ENCODE results near the gene ARHGEF10L.
"Not testable (repeated sequence)": the region's sequence is repeated elsewhere in the genome, so short reads cannot be mapped to it uniquely, and the experiment has no call there.

ARHGEF10L gene

DNA sequence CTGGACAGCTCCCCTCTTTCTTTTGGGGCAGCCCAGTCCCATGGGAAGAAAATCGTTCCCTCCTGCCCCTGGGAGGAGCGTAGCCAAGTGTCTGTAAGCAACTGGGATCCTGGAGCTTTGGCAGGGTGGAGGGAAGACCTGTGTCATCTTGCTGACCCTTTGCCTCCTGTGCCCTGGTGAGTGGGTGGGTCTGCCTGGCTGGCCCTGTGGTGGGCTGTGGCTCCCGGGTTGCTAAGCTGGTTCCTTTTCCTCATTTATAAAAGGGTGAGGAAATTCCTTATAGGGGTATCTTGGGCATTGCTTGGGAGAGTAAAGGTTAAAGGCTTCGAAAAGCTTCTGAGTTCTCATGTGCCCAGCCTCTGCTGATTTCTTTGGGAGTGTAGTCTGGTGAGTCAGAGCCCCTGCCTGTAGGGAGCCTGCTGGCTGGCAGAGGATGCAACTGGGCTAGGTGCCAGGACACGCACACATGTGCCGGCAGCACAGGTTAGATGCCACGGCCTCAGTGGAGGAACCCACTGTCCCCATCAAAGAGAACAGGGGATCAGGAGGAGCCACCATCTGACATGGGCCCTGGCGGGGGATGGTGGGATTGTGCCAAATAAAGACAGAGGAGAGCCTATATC, 85.2 kb downstream of the ARHGEF10L start:
- peak; percentile 39 for DNase-seq (ENCODE audit: low read depth)
- peak overlapping the region; percentile 8 for H3K9ac ChIP-seq (ENCODE audit: low read length)
- no peaks in the 10 kb centered on the region for H3K9me3 ChIP-seq (ENCODE audit: control insufficient read depth, low read length)
- H3K36me3 ChIP-seq (ENCODE audit: control insufficient read depth, insufficient read depth, low read length, severe bottlenecking), result peaks cover 41% of the 10 kb centered on the region
- no peaks in the 10 kb centered on the region for H3K27me3 ChIP-seq (replicated peaks; ENCODE audit: control insufficient read depth, insufficient read depth, low read length)
- H3K4me3 ChIP-seq (ENCODE audit: low read length), result no peak overlapping the region
- H3K4me1 ChIP-seq (ENCODE audit: control insufficient read depth, insufficient read depth, low read length), result peaks cover 22% of the 10 kb centered on the region

DNA sequence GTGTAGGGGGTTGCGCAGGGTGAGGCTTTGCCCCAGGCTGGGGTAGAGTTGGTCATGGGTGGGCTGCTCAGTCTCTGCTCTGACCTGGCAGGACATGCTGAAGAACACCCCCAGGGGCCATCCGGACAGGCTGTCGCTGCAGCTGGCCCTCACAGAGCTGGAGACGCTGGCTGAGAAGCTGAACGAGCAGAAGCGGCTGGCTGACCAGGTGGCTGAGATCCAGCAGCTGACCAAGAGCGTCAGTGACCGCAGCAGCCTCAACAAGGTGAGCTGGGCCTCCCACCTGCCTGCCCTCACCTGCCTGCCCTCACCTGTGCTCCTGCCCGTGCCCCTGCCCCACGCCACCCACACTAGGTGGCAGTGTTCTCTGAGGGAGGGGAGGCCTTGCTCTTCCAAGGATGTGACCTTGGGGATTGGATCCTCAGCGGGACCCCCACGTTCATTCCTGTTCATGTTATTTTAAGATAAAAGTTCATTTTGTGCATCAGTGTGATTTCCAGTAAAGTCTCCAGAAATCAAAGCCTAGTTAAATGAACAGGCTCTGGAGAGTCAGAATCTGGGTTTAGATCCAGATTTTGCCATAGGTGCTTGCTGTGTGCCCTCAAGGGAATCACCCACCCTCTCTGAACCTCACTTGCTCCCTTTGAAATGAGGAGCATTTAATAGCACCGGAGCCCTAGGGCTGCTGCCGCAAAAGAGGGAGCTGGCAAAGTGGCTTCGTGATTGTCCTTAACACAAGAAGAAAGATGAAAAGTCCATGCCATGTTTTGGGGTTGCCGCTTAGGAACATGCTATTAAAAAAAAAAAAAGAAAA, 87.9 kb downstream of the ARHGEF10L start:
- H3K4me1 ChIP-seq (ENCODE audit: control insufficient read depth, insufficient read depth, low read length), result peaks cover 49% of the 10 kb centered on the region
- H3K9ac ChIP-seq (ENCODE audit: low read length), result no peak overlapping the region
- H3K4me3 ChIP-seq (ENCODE audit: low read length), result no peak overlapping the region
- peaks cover 37% of the 10 kb centered on the region for H3K36me3 ChIP-seq (ENCODE audit: control insufficient read depth, insufficient read depth, low read length, severe bottlenecking)
- no peaks in the 10 kb centered on the region for H3K9me3 ChIP-seq (ENCODE audit: control insufficient read depth, low read length)
- DNase-seq (ENCODE audit: low read depth), result no peak
- H3K27me3 ChIP-seq (replicated peaks; ENCODE audit: control insufficient read depth, insufficient read depth, low read length), result no peaks in the 10 kb centered on the region

GRCh38 chr1:17629046-17629445, 89.5 kb downstream of the ARHGEF10L start:
- not testable (repeated sequence) for H3K4me3 ChIP-seq (ENCODE audit: low read length); H3K9ac ChIP-seq (ENCODE audit: low read length); DNase-seq (ENCODE audit: low read depth); H3K9me3 ChIP-seq (ENCODE audit: control insufficient read depth, low read length); H3K27me3 ChIP-seq (replicated peaks; ENCODE audit: control insufficient read depth, insufficient read depth, low read length)
- peaks cover 61% of the 10 kb centered on the region for H3K4me1 ChIP-seq (ENCODE audit: control insufficient read depth, insufficient read depth, low read length)
- H3K36me3 ChIP-seq (ENCODE audit: control insufficient read depth, insufficient read depth, low read length, severe bottlenecking), result peaks cover 26% of the 10 kb centered on the region

GRCh38 chr1:17629460-17629859, 90.0 kb downstream of the ARHGEF10L start:
- Histone ChIP-seq H3K9ac (ENCODE audit: low read length) (no peak overlapping the region), H3K4me1 (ENCODE audit: control insufficient read depth, insufficient read depth, low read length) (peaks cover 58% of the 10 kb centered on the region), H3K36me3 (ENCODE audit: control insufficient read depth, insufficient read depth, low read length, severe bottlenecking) (peaks cover 26% of the 10 kb centered on the region), H3K27me3 (replicated peaks; ENCODE audit: control insufficient read depth, insufficient read depth, low read length) (no peaks in the 10 kb centered on the region), H3K9me3 (ENCODE audit: control insufficient read depth, low read length) (no peaks in the 10 kb centered on the region), H3K4me3 (ENCODE audit: low read length) (no peak overlapping the region)
- no peak for DNase-seq (ENCODE audit: low read depth)

DNA sequence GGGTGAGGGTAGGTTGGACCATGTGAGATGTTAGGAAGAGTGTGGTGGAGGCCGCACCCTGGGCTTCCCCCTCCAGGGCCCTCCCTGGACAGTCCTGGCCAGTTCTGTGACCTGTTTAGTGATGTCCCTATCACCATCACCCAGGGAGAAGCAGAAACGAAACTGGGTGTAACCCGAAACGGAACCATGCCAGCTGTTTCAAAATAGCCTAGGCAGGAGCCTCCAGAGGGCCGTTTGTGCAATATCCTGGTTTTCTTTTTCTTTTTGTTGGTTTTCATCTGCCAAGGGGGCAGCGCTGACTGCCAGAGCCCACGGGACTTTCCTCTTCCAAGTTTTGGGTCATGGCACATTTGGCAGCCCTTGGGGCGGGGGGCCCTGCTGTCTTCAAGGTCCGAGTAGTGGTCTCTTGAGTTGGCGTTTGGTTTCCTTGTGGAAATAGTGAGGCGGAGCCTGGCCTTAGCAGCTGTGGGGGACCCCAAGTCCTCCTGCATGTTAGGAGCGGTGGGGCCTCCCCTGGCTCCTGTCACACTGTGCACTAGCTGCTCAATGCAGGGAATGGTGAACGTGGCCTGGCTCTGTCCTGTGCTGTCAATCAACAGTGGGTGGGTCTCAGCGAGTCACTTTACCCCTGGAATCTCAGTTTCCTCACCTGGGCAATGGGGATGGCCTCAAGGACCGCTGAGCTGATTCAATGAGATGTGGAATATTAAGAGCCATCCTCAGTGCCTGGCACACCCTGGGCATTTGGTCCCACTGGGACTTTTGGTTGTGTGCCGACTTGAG, 90.7 kb downstream of the ARHGEF10L start:
- DNase-seq (ENCODE audit: low read depth), result peak; percentile 76
- H3K9ac ChIP-seq (ENCODE audit: low read length), result peak overlapping the region; percentile 58
- no peaks in the 10 kb centered on the region for H3K27me3 ChIP-seq (replicated peaks; ENCODE audit: control insufficient read depth, insufficient read depth, low read length)
- H3K36me3 ChIP-seq (ENCODE audit: control insufficient read depth, insufficient read depth, low read length, severe bottlenecking), result peaks cover 31% of the 10 kb centered on the region
- peaks cover 50% of the 10 kb centered on the region for H3K4me1 ChIP-seq (ENCODE audit: control insufficient read depth, insufficient read depth, low read length)
- peak overlapping the region; percentile 38 for H3K4me3 ChIP-seq (ENCODE audit: low read length)
- no peaks in the 10 kb centered on the region for H3K9me3 ChIP-seq (ENCODE audit: control insufficient read depth, low read length)

DNA sequence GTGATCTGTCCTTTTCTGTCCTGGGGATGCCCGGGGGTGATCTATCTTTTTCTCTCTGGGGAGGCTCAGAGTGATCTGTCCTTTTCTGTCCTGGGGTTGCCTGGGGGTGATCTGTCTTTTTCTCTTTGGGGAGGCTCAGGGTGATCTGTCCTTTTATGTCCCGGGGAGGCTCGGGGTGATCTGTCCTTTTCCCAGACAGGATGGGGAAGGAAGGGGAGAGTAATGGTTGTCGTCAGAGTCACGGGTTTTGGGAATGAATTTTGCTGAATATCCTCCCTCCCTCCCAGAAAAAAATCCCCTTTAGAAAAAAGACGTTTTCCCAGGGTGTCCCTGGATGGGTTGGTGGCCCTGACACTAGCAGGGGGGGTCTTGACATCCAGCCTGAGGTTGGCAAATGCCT, 91.5 kb downstream of the ARHGEF10L start:
- Histone ChIP-seq H3K9ac (ENCODE audit: low read length) (peak overlapping the region; percentile 58), H3K36me3 (ENCODE audit: control insufficient read depth, insufficient read depth, low read length, severe bottlenecking) (peaks cover 37% of the 10 kb centered on the region), H3K4me1 (ENCODE audit: control insufficient read depth, insufficient read depth, low read length) (peaks cover 49% of the 10 kb centered on the region), H3K4me3 (ENCODE audit: low read length) (no peak overlapping the region), H3K9me3 (ENCODE audit: control insufficient read depth, low read length) (no peaks in the 10 kb centered on the region), H3K27me3 (replicated peaks; ENCODE audit: control insufficient read depth, insufficient read depth, low read length) (no peaks in the 10 kb centered on the region)
- DNase-seq (ENCODE audit: low read depth), result no peak

DNA sequence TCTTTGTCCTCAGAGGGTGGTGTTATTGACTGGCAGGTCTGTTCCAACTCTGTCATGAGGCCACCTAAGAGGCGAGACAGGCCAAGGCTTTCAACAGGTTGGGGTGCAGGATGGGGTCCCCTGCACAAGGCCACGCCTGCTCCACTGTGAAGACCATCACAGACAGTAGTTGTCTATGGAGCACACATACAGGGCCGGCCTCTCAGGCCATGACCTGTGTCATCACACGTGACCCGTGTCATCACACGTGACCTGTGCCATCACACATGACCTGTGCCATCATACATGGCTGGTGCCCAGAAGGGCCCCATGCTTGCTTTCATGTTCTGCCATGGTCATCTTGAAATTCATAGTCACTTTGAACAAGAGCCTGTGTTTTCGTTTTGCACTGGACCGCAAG, 91.9 kb downstream of the ARHGEF10L start:
- H3K4me3 ChIP-seq (ENCODE audit: low read length), result no peak overlapping the region
- DNase-seq (ENCODE audit: low read depth), result no peak
- H3K36me3 ChIP-seq (ENCODE audit: control insufficient read depth, insufficient read depth, low read length, severe bottlenecking), result peaks cover 37% of the 10 kb centered on the region
- no peaks in the 10 kb centered on the region for H3K9me3 ChIP-seq (ENCODE audit: control insufficient read depth, low read length)
- H3K4me1 ChIP-seq (ENCODE audit: control insufficient read depth, insufficient read depth, low read length), result peaks cover 49% of the 10 kb centered on the region
- no peaks in the 10 kb centered on the region for H3K27me3 ChIP-seq (replicated peaks; ENCODE audit: control insufficient read depth, insufficient read depth, low read length)
- no peak overlapping the region for H3K9ac ChIP-seq (ENCODE audit: low read length)

DNA sequence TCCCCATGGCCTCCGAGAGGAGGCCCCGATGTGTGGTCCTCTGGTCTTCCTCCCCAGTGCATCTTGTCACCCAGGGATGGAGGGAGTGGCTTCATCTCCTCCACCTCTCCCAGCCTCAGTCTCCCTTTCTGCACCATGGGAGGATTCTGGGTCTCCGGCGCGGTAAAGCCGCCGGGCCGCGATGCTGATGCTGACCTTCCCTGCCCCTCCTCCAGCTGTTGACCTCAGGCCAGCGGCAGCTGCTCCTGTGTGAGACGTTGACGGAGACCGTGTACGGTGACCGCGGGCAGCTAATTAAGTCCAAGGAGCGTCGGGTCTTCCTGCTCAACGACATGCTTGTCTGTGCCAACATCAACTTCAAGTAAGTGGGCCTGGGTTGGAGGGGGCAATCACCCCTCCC, 92.6 kb downstream of the ARHGEF10L start:
- DNase-seq (ENCODE audit: low read depth), result no peak
- peaks cover 37% of the 10 kb centered on the region for H3K36me3 ChIP-seq (ENCODE audit: control insufficient read depth, insufficient read depth, low read length, severe bottlenecking)

GRCh38 chr1:17632541-17633184, 93.2 kb downstream of the ARHGEF10L start:
- H3K9me3 ChIP-seq (ENCODE audit: control insufficient read depth, low read length), result no peaks in the 10 kb centered on the region
- H3K9ac ChIP-seq (ENCODE audit: low read length), result peak overlapping the region; percentile 75
- no peak overlapping the region for H3K4me3 ChIP-seq (ENCODE audit: low read length)
- no peaks in the 10 kb centered on the region for H3K27me3 ChIP-seq (replicated peaks; ENCODE audit: control insufficient read depth, insufficient read depth, low read length)
- DNase-seq (ENCODE audit: low read depth), result peak; percentile 57
- H3K36me3 ChIP-seq (ENCODE audit: control insufficient read depth, insufficient read depth, low read length, severe bottlenecking), result peaks cover 35% of the 10 kb centered on the region
- H3K4me1 ChIP-seq (ENCODE audit: control insufficient read depth, insufficient read depth, low read length), result peaks cover 49% of the 10 kb centered on the region

More for the DNA sequence above, 92.6 kb downstream of the ARHGEF10L start:
- peak overlapping the region; percentile 75 for H3K9ac ChIP-seq (ENCODE audit: low read length)
- no peak overlapping the region for H3K4me3 ChIP-seq (ENCODE audit: low read length)
- no peaks in the 10 kb centered on the region for H3K27me3 ChIP-seq (replicated peaks; ENCODE audit: control insufficient read depth, insufficient read depth, low read length)
- H3K9me3 ChIP-seq (ENCODE audit: control insufficient read depth, low read length), result no peaks in the 10 kb centered on the region
- H3K4me1 ChIP-seq (ENCODE audit: control insufficient read depth, insufficient read depth, low read length), result peaks cover 49% of the 10 kb centered on the region

GRCh38 chr1:17633654-17634053, 94.2 kb downstream of the ARHGEF10L start:
- Histone ChIP-seq H3K9ac (ENCODE audit: low read length) (peak overlapping the region; percentile 75), H3K36me3 (ENCODE audit: control insufficient read depth, insufficient read depth, low read length, severe bottlenecking) (peaks cover 44% of the 10 kb centered on the region), H3K9me3 (ENCODE audit: control insufficient read depth, low read length) (no peaks in the 10 kb centered on the region), H3K4me3 (ENCODE audit: low read length) (no peak overlapping the region), H3K4me1 (ENCODE audit: control insufficient read depth, insufficient read depth, low read length) (peaks cover 49% of the 10 kb centered on the region), H3K27me3 (replicated peaks; ENCODE audit: control insufficient read depth, insufficient read depth, low read length) (no peaks in the 10 kb centered on the region)
- DNase-seq (ENCODE audit: low read depth), result peak; percentile 44

DNA sequence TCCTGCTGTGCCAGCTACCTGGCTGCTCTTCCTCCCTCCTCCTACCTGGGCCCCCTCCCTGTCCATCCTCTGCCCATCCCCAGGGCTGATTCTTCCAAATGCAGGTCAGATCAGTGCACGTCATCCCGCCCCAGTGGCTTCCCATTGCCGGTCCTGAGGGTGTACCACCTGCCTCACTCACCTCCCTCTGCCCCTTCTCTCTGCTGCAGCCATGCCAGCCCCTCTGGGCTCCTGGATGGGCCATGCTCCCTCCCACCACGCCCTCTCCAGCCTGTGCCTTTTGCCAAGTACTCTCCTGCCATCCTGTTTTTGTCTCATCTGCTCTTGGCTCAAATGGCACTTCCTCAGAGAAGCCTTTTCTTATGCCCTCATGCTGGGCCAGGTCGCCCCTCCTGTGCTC, 95.8 kb downstream of the ARHGEF10L start:
- DNase-seq (ENCODE audit: low read depth), result no peak
- no peaks in the 10 kb centered on the region for H3K27me3 ChIP-seq (replicated peaks; ENCODE audit: control insufficient read depth, insufficient read depth, low read length)
- peaks cover 41% of the 10 kb centered on the region for H3K4me1 ChIP-seq (ENCODE audit: control insufficient read depth, insufficient read depth, low read length)
- no peak overlapping the region for H3K9ac ChIP-seq (ENCODE audit: low read length)
- no peaks in the 10 kb centered on the region for H3K9me3 ChIP-seq (ENCODE audit: control insufficient read depth, low read length)
- H3K4me3 ChIP-seq (ENCODE audit: low read length), result no peak overlapping the region
- peaks cover 59% of the 10 kb centered on the region for H3K36me3 ChIP-seq (ENCODE audit: control insufficient read depth, insufficient read depth, low read length, severe bottlenecking)

All from adipocyte (in vitro differentiated cells).